Measurements from ENCODE around the gene CDK15.
"Not testable (repeated sequence)": the region's sequence is repeated elsewhere in the genome, so short reads cannot be mapped to it uniquely, and the experiment has no call there.

CDK15 gene

GRCh38 chr2:201790989-201791388, 15.3 kb upstream of the CDK15 start:
- no peak for DNase-seq

DNA sequence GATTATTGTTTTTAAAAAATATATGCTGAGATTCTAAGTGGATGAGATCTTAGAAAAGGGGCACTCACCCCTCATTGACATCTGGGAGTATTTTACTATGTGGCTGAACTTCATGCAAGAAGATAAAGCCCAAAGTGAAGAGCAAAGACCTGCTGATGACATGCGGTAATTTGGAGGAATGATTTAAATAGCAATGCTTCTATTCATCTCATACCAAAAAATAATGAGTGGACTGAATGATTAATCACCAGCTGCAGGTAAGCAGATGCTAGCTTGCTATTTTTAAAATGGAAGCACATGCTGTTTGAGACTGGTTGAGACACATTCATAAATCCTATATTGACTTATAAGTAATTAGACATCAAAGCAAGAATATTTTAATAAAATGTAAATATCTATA, 12.7 kb upstream of the CDK15 start:
- no peak for DNase-seq

DNA sequence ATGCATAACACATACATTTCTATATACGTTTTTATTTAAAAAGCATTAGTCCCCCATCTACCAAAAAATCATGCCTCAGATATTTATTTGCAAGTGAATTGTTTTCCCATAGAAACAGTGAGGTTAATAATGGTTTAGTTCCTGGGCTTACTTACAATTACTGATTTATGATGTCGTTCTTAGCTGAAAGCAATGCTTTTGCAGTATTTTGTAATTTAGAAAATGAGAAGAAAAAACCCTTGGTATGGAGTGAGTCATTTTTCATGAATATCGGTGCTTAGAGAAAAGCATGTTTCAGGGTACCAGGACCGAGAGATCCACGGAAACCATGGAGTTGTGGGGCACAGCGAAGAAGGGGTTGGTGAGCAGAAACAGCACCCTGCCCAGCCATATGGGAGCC, 12.0 kb upstream of the CDK15 start:
- no peak for DNase-seq

DNA sequence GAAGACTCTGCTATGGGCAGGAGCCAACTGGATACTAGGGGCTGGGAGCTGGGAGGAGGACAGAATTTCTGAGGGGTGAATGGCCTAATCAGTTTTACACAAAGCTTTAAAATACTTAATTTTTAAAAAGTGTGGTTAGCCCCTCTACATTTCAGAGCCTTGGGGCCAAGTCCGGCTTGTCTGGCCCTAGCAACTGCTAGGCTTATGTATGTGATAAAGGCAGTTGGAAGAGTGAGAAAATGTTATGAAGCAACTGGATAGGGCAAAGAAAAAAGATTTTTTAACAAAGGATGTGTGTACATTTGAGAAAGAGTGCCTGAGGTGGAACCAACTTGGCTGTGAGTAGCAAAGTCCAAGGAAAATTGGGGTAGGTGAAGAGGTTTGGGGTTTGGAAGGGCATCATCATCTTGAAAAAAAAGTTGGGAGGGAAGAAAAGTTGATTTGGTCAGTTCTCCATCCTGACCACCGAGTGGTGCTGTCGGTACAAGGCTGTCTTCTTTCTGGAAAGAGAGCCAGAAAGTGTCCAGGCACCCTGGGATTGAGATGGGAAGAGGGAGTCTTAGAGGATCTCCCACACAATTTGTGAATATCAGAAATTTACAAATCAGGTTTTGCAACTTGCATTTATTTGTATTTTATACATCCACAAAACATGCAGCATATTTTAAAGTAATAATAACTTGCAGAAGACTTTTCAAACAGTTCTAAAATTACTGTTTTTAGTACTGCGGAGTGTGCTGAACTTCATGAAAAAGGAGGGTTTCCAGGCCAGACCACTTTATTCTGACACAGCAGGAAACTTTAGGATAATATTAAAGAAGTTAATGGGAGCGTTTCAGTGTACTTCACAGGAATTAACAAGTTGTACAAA, 10.5 kb upstream of the CDK15 start:
- no peak for DNase-seq

GRCh38 chr2:201796478-201796865, 9.9 kb upstream of the CDK15 start:
- DNase-seq = no peak

GRCh38 chr2:201797175-201797840, 9.0 kb upstream of the CDK15 start:
- no peak for DNase-seq

DNA sequence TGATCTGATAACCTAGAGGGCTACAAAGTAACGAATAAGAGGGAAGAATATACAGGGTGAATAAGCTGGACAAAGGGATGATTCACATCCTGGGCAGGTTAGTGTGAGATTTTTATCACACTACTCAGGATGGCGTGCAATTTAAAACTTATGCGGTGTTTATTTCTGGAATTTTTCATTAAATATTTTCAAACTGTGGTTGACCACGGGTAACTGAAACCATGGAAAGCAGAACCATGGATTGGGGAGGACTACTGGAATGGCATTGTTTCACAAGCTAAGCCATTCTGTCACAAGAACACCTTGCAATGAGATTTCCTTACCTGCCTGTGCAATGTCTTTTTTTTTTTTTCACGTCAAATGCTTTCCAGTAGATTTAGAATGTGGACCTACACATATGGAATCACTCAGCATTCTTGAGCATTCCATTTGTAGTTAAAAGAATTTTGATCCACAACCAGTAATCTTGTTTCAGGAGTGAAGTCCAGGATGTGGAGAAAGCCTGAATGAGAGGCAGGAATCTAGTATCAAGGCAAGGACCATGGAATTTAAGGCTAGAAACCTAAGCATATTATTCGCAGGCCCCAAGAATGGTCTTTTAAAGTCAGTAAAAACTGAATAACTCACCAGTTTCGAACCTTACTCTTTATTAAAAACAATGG, 8.0 kb upstream of the CDK15 start:
- no peak for DNase-seq

DNA sequence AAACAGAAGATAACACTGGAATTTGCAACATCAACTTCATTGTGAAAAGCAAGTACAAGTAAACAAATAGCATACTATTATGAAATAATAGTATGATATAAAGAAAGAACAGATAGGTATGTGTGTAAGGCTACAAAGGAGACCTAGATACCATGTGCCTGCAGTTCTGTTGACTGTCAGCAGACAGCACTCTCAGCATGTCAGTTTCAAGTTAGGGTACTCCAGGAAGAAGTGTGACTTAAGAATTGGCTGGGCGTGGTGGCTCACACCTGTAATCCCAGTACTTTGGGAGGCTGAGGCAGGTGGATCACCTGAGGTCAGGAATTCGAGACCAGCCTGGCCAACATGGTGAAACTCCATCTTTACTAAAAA, 7.4 kb upstream of the CDK15 start:
- not testable (repeated sequence) for DNase-seq

DNA sequence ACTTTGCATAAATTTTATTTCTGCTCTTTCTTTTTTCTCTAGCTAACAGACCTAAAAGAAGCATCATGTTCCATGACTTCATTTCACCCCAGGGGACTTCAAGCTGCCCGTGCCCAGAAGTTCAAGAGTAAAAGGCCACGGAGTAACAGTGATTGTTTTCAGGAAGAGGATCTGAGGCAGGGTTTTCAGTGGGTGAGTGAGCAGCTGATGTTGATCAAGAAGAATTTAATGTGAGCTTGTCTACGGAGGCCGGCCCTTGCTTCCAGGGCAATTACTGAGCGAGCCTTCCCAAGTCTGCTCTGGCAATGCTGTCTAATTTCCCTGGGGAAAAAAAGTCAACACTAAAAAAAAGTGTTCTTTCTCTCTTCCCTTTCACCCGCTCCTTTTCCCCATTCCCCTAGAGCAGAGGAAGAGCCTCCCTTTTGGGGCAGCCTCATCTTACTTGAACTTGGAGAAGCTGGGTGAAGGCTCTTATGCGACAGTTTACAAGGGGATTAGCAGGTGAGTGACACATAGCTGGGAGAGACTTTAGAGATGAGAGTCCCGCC, 1.2 kb downstream of the CDK15 start:
- no peak for DNase-seq

GRCh38 chr2:201808027-201808426, 1.7 kb downstream of the CDK15 start:
- DNase-seq = no peak

GRCh38 chr2:201809633-201810032, 3.3 kb downstream of the CDK15 start:
- no peak for DNase-seq

GRCh38 chr2:201810604-201811003, 4.3 kb downstream of the CDK15 start:
- not testable (repeated sequence) for DNase-seq

DNA sequence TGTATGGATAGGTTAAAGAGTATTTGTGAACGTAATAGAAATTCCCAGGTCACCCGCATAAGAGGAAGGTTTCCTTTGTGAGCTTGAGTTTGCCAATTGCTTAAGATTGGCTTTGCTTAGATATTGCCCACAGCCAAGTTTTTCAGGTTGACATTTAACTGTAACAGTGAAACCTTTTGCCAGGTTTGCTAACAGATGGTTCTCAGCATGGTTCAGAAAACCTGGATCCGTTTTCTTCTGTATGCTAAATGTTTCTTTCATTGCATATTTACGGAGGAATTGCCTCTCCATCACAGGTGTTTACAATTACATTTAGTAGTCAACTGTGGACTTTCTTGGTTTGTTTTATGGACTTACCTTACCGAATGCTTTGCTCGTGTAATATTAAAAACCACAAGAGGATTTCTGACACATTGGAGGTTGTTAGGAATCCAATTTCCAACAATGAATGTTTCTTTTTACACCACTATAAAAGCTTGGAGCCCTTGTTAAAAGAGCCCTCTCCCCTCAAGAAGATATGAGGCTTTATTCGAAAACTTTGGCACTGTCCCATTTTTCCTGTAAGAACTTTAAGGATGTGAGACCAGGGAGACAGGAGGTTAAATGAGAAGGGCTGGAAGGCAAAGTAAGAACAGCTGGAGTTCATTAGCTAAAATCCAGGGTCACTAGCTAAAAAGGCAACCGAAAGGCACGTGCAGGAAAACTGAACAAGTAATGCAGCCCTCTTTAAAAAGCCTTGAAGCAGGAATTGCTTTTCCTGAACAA, 7.8 kb downstream of the CDK15 start:
- DNase-seq = no peak

GRCh38 chr2:201816657-201817575, 10.6 kb downstream of the CDK15 start:
- no peak for DNase-seq

DNA sequence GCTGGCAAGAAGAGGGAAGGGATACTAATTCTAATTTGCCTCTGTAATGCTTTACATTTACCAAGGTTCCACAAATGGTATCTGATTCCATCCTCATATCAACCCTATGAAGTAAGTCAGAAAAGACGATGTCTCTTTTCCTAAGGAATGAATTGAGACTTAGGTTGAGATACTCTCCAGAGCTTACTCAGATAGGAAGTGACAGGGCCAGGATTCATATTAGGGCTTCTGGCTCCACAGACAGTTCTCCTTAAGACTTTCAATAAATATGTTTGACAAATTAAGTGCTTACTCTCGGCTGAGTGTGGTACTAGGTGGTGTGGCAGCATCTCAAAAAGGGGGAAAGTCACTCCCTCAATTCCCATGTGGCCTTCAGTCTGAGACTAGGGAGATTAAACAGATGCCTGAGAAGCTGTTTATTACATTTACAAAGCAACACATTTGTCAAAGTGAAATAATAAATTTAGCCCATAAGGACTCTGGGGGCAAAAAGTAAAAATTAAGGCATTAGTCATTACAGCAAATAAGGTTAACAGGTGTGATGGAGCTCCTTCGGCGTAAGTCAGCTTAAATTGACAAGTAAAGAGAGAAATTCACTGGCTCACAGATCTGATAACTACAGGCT, 14.2 kb downstream of the CDK15 start:
- DNase-seq = no peak

DNA sequence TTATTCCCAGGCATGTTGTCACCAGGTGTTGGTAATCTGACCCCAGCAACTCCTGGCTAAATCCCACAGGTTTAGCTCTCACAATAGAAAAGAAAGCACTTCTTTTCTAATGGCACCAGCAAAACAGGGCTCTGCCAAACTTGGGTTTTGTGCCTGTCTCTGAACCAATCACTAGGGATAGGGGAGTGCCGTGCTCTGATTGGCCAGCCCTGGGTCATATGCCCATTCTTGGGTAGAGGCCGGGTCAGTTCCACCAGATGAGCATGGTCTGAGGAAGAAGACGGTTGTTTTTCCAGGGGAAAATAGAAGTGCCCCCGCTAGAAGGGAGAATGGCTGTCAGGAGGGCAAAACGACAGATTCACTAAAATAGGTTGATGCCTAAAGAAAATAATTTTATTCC, 14.7 kb downstream of the CDK15 start:
- no peak for DNase-seq

DNA sequence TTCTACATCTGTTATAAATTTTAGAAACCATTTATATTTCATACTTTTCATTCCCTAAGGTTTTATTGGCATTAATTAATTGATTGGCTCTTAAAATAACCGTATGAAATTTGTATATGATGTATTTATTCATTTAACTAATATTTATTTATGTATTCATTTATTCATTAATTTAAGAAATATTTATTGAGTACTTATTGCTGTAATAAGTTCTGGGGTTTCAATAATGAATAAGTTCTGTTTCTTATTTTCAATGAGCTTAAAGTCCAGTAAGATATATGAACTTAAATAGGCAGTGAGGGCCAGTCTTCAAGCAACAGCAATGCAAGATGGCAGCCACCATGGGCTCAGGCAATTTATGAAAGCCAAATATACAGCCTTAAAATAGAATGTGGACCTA, 17.9 kb downstream of the CDK15 start:
- DNase-seq = no peak

DNA sequence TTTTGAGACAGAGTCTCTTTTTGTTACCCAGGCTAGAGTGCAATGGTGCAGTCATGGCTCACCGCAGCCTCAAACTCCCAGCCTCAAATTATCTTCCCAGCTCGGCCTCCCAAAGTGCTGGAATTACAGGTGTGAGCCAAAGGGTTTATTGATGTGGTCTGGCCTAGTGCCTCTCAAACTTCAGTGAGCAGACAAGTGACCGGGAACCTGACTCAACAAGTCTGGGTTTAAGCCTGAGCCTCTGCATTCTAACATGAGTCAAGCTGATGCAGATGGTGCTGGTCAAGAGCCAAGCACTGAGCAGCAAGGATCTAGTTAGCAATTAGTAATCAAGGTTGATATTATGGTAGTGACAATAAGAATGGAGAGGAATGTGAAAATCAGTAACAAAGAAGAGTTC, 21.3 kb downstream of the CDK15 start:
- DNase-seq = no peak

DNA sequence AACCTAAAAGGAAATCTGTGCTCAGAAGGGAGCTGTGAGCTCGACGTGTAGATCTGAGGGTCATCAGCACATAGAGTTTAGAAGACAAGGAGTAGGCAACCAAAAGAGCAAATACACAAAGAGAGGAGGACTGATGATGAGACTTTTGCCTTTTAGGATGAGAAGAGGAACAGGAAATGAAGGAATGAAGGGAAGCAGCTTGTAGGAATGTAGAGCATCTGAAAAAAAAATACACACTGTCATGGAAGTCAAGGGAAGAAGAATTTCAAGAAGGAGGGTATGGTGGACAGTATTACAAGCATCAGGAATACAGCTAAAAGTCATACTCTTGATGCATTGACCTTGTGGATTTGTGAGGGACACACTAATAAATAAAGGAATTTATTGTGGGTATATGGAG, 21.9 kb downstream of the CDK15 start:
- no peak for DNase-seq

DNA sequence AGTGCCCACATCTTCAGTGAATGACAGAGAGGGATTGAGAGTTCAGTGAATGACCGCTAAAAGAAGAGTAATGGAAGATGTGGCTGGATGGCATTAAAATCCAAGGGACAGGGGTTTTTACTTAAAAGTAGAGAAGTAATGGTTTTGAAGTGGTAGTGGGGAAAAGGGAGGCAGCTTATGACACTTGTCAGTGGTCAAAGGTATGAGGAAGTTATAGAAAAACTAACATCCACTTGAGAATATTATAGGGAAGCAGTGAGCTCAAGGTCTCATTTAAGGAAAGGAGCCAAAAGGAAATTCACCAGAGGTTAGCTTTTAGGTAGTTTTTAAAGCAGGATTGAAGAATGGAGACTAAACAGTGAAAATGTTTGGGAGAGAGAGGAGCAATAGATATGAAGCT, 24.3 kb downstream of the CDK15 start:
- DNase-seq = no peak

GRCh38 chr2:201831469-201831868, 25.1 kb downstream of the CDK15 start:
- no peak for DNase-seq

All from NCI-H774 (cell line).